Transverse colon (tissue), 4 donors: ENCODE results near the gene SPDL1. TPM values are rescaled to one million over a fixed set of nuclear protein-coding genes. Genes with fewer than 3 reads are reported as not detected.

Experiments used
- DNase-seq: peaks from one replicate; pipeline ENCODE4 v3.0.0-alpha.2; 2019
- H3K27ac ChIP-seq, 4 donors: fragments of 200-600 bp; sonication (generic); 2 replicates each; pipeline ENCODE4 v1.5.1; 2016 to 2018; ENCODE audit warnings: inconsistent platforms in 4 of 4
- H3K27me3 ChIP-seq: fragments of 200-600 bp; sonication (generic); 2 replicates; pipeline ENCODE4 v1.5.1; 2017; ENCODE audit warnings: inconsistent platforms
- H3K36me3 ChIP-seq, 4 donors: fragments of 200-600 bp; sonication (generic); 2 replicates each; pipeline ENCODE4 v1.5.1; 2017 to 2019; ENCODE audit warnings: inconsistent platforms in 4 of 4
- H3K4me1 ChIP-seq, 4 donors: fragments of 200-600 bp; sonication (generic); 2 replicates each; pipeline ENCODE4 v1.5.1; 2017 to 2020; ENCODE audit warnings: inconsistent platforms in 4 of 4
- H3K4me3 ChIP-seq, 4 donors: fragments of 200-600 bp; sonication (generic); 1 replicate in 1 of 4; 2 replicates in 3 of 4; pipeline versions ENCODE4 v1.5.1 to v1.6.1; 2017 to 2019; ENCODE audit warnings: inconsistent platforms in 4 of 4
- H3K9me3 ChIP-seq, 2 donors: fragments of 200-600 bp; sonication (generic); 2 replicates each; pipeline ENCODE4 v1.5.1; 2017 to 2019; ENCODE audit warnings: inconsistent platforms in 2 of 2
- CTCF ChIP-seq, 5 experiments: fragments of 200-600 bp in 3 of 5; fragments of 450-650 bp in 2 of 5; sonication (generic) in 3 of 5; IDR thresholded peaks; 1 replicate in 2 of 5; 2 replicates in 3 of 5; pipeline ENCODE4 v1.5.1; 2016 to 2017; ENCODE audit warnings: antibody characterized with exemption in 5 of 5, inconsistent platforms in 3 of 5, mild to moderate bottlenecking in 2 of 5, moderate library complexity in 1 of 5
- EP300 ChIP-seq: sonication (generic); formaldehyde crosslinking; IDR thresholded peaks from one replicate; pipeline ENCODE4 v1.6.1; 2017; ENCODE audit warnings: antibody characterized with exemption, low read depth
- POLR2A ChIP-seq: fragments of 450-650 bp; IDR thresholded peaks from one replicate; pipeline ENCODE4 v1.6.1; 2016; ENCODE audit warnings: antibody characterized with exemption, mild to moderate bottlenecking, moderate library complexity
- POLR2AphosphoS5 ChIP-seq, 3 donors: sonication (generic); formaldehyde crosslinking; IDR thresholded peaks; one replicate each; pipeline ENCODE4 v1.6.1; 2016; ENCODE audit warnings: antibody characterized with exemption in 3 of 3
- WGBS, 2 donors: methylation state at CpG; one replicate each; pipeline ENCODE4 v1.1.5; 2018; ENCODE audit warnings: low coverage in 1 of 2; 5-methylcytosine and 5-hydroxymethylcytosine counted together
- in situ Hi-C, 4 donors: fragments of 200-750 bp; cut with MboI; loops; one replicate each; pipeline versions ENCODE4 v1.15.0 to v1.15.1; 2017; ENCODE audit warnings: low sequenced_read_pairs in 3 of 4, low pct_ligation_motif_present in 1 of 4, low pct_unique_long_range_greater_than_20kb in 1 of 4
- intact Hi-C: fragments of 100-400 bp; cut with DNase I; formaldehyde crosslinking; loops from one replicate; pipeline ENCODE4 v1.15.1; 2023; ENCODE audit warnings: low total_unique reads
- total RNA-seq, 4 donors: library from RNA; depleted of rRNA; stranded (reverse); fragments of >200 nt; gene quantifications; one replicate each; pipeline ENCODE4 v1.1.0, GENCODE V29; 2016

SPDL1 gene
- total RNA-seq, 4 donors from 2014 or later, result 1.5 to 23.7 (median 8.8) TPM

- TF ChIP-seq EP300, result no peak
- H3K4me1 ChIP-seq, result no peaks in the 10 kb centered on the region
- no peak overlapping the region for H3K27ac ChIP-seq
- no peaks in the 10 kb centered on the region for H3K27me3 ChIP-seq
- H3K36me3 ChIP-seq, result no peaks in the 10 kb centered on the region
- H3K9me3 ChIP-seq, result peaks cover 0 to 5% of the 10 kb centered on the region in 2 donors
- DNase-seq, result no peak
- H3K4me3 ChIP-seq, result no peak overlapping the region
- in situ Hi-C loops, result loop anchor here in 1 of 4 donors (10.0 kb wide), 1 partner anchor 558 kb away; no protein-coding TSS in a partner anchor
- WGBS, 2 donors, result 82 to 90% methylated on average over 2 of the region's 2 CpGs
- intact Hi-C loops, result loop anchor here (10.0 kb wide), 1 partner anchor 558 kb away; no protein-coding TSS in a partner anchor
These were observed 40.8 kb upstream of the SPDL1 start for GRCh38 chr5:169542811-169543210.

DNA sequence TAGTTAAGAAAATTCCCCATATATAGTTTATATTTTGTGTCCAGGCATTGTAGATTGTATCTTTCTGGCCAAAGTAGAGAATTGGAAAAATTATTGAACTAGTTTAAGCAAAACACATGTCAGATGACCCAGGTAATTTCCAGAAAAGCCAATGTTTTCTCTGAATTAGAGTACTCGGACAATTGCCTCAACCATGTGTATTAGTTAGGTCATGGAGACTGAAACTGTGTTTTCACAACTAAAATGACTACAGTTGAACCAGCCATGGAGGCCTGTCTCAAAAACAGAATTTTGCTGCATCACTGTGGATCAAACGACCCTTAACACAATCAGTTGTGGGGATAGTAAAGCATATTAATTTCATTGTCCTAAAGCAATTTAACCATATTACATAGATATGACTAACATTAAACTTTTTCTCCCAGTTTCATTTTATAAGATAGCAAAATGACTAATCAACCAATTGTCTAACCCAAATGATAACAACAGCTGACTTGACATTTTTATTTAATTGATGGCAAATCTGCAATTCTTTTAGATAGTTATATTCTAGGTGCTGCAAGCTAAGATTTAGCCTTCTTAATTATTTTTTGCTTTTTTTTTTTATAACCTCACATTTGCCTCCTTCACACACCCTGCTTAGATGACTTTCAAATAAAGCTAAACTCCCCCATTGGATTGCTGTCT, 39.2 kb upstream of the SPDL1 start:
- Histone ChIP-seq H3K9me3 (peaks cover 0 to 5% of the 10 kb centered on the region in 2 donors), H3K4me1 (no peaks in the 10 kb centered on the region), H3K27me3 (peaks cover 5% of the 10 kb centered on the region), H3K4me3 (no peak overlapping the region), H3K36me3 (no peaks in the 10 kb centered on the region), H3K27ac (no peak overlapping the region)
- in situ Hi-C loops (loop anchor here in 1 of 4 donors (10.0 kb wide), 1 partner anchor 560 kb away; no protein-coding TSS in a partner anchor), intact Hi-C loops (loop anchor here (2.0 to 10.0 kb wide), 2 partner anchors 30 to 560 kb away; no protein-coding TSS in a partner anchor)
- WGBS, 2 donors, result 57 to 60% methylated on average over 2 of the region's 2 CpGs
- no peak for DNase-seq
- TF ChIP-seq CTCF (IDR thresholded peaks at IDR 0.05) (no peak), POLR2A (no peak), EP300 (no peak), POLR2AphosphoS5 (IDR thresholded peaks at IDR 0.05) (no peak)

- no peak for TF ChIP-seq POLR2A
- TF ChIP-seq EP300, result no peak
- no peak for TF ChIP-seq CTCF (IDR thresholded peaks at IDR 0.05)
- TF ChIP-seq POLR2AphosphoS5 (IDR thresholded peaks at IDR 0.05), result no peak
- intact Hi-C loops, result loop anchor here (2.0 to 10.0 kb wide), 2 partner anchors 31 to 561 kb away; no protein-coding TSS in a partner anchor
- Histone ChIP-seq H3K27ac (no peak overlapping the region), H3K9me3 (peaks cover 0 to 5% of the 10 kb centered on the region in 2 donors), H3K27me3 (peaks cover 5% of the 10 kb centered on the region), H3K36me3 (no peaks in the 10 kb centered on the region), H3K4me3 (no peak overlapping the region), H3K4me1 (no peaks in the 10 kb centered on the region)
- in situ Hi-C loops, result loop anchor here in 1 of 4 donors (10.0 kb wide), 1 partner anchor 561 kb away; no protein-coding TSS in a partner anchor
- 61 to 83% methylated on average over 1 of the region's 1 CpG for WGBS, 2 donors
- DNase-seq, result no peak
These were observed 37.8 kb upstream of the SPDL1 start for GRCh38 chr5:169545762-169546161.

- 63 to 84% methylated on average over 3 of the region's 3 CpGs for WGBS, 2 donors
- intact Hi-C loops, result loop anchor here (10.0 kb wide), 1 partner anchor 562 kb away; no protein-coding TSS in a partner anchor
- Histone ChIP-seq H3K4me3 (no peak overlapping the region), H3K9me3 (peaks cover 0 to 4% of the 10 kb centered on the region in 2 donors), H3K27ac (no peak overlapping the region), H3K4me1 (no peaks in the 10 kb centered on the region), H3K36me3 (no peaks in the 10 kb centered on the region), H3K27me3 (peaks cover 5% of the 10 kb centered on the region)
- in situ Hi-C loops, result loop anchor here in 1 of 4 donors (10.0 kb wide), 1 partner anchor 562 kb away; no protein-coding TSS in a partner anchor
- DNase-seq, result no peak
- no peak for TF ChIP-seq POLR2A
- TF ChIP-seq EP300, result no peak
- no peak for TF ChIP-seq POLR2AphosphoS5 (IDR thresholded peaks at IDR 0.05)
- no peak for TF ChIP-seq CTCF (IDR thresholded peaks at IDR 0.05)
These were observed 37.2 kb upstream of the SPDL1 start for GRCh38 chr5:169546346-169546745.
